Measurements from ENCODE around the gene CDKN2D. TPM values are rescaled to one million over a fixed set of nuclear protein-coding genes. Genes with fewer than 3 reads are reported as not detected.
A peak's percentile ranks its signal among the peaks of the same experiment; 100 is the strongest.

Gene CDKN2D
- total and polyA plus RNA-seq, 2 experiments from 2014 or later, result 7.8 to 10.7 TPM

- WGBS, 2 experiments (ENCODE audit: low coverage in 1 of 2, low lambda C conversion rate in 2 of 2, missing lambda C conversion rate in 2 of 2), result 31 to 38% methylated on average over 10 of the region's 10 CpGs
- Histone ChIP-seq H3K4me3 (peak overlapping the region; percentile 65), H3K27ac (no peak overlapping the region), H3K9ac (peak overlapping the region; percentile 53; the same call in 1 of the 2 replicates), H3F3A (ENCODE audit: insufficient read depth) (0 out of 2 replicates have a peak, but pooled peaks cover 3% of the 10 kb centered on the region), H3K4me2 (ENCODE audit: unreplicated experiment) (peak overlapping the region; percentile 65), H3K36me3 (ENCODE audit: low read depth) (no peaks in the 10 kb centered on the region), H2AFZ (peak overlapping the region; percentile 78), H3K9me2 (ENCODE audit: insufficient read depth) (no peaks in the 10 kb centered on the region), H3K4me1 (ENCODE audit: insufficient read depth) (no peaks in the 10 kb centered on the region), H3K79me2 (ENCODE audit: insufficient read depth) (no peaks in the 10 kb centered on the region), H3K27me3 (replicated peaks; ENCODE audit: insufficient read depth) (peaks cover 12% of the 10 kb centered on the region), H3K9me3 (ENCODE audit: low read depth) (no peaks in the 10 kb centered on the region), H4K20me1 (ENCODE audit: insufficient read depth) (no peaks in the 10 kb centered on the region)
- DNase-seq, result peak; percentile 48
- TF ChIP-seq EZH2phosphoT487 (IDR thresholded peaks at IDR 0.05; ENCODE audit: insufficient read depth, low read depth) (no peak), EZH2 (IDR thresholded peaks at IDR 0.05; ENCODE audit: insufficient read depth, poor library complexity, severe bottlenecking) (no peak)
- in situ Hi-C loops (cut with MboI), result no loop called here
Measured at GRCh38 chr19:10516671-10517286, 52.0 kb downstream of the CDKN2D start.

MicroRNAs encoded within 50 kb of the gene (microRNA counts, 767-probe panel; counts per million panel counts)
- microRNA hsa-miR-1238, result 447 counts per million, percentile 86 among the panel's probes with 10 or more counts

Small RNA genes within 50 kb of the gene (microRNA-seq; reads per million reads assigned to microRNA genes)
- not detected for gene MIR1238 (ENCODE audit: borderline number of aligned reads)

Small RNA genes within 50 kb of the gene (small RNA-seq; reads per million reads assigned to genes)
- gene MIR1238 (ENCODE audit: low read depth, low replicate concordance), result not detected
- not detected for gene RNU7-140P (ENCODE audit: low read depth, low replicate concordance)

Other genes starting within 250 kb of the CDKN2D start
- 23.0 and 27.1 TPM in 2 replicates for gene RAVER1, start 235.4 kb downstream of the CDKN2D start, total RNA-seq (2014; rRNA removed; shearing (Covaris generic))
- 28.7 and 29.2 TPM in 2 replicates for gene RAVER1, start 235.4 kb downstream of the CDKN2D start, polyA plus RNA-seq (2016; fragmentation: Nextera tagmentation; extraction: Ambion mirVana)
- gene ICAM3, start 229.4 kb downstream of the CDKN2D start, total RNA-seq (2014; rRNA removed; shearing (Covaris generic)), result 3.4 and 8.6 TPM in 2 replicates
- gene ICAM3, start 229.4 kb downstream of the CDKN2D start, polyA plus RNA-seq (2016; fragmentation: Nextera tagmentation; extraction: Ambion mirVana), result 23.1 and 23.4 TPM in 2 replicates
- 64.1 and 85.5 TPM in 2 replicates for gene TYK2, start 188.4 kb downstream of the CDKN2D start, total RNA-seq (2014; rRNA removed; shearing (Covaris generic))
- gene TYK2, start 188.4 kb downstream of the CDKN2D start, polyA plus RNA-seq (2016; fragmentation: Nextera tagmentation; extraction: Ambion mirVana), result 54.3 and 60.4 TPM in 2 replicates
- gene CDC37, start 165.4 kb downstream of the CDKN2D start, total RNA-seq (2014; rRNA removed; shearing (Covaris generic)), result 268 and 301 TPM in 2 replicates
- 288 and 291 TPM in 2 replicates for gene CDC37, start 165.4 kb downstream of the CDKN2D start, polyA plus RNA-seq (2016; fragmentation: Nextera tagmentation; extraction: Ambion mirVana)
- 2.4 and 4.7 TPM in 2 replicates for gene PDE4A, start 148.4 kb downstream of the CDKN2D start, total RNA-seq (2014; rRNA removed; shearing (Covaris generic))
- gene PDE4A, start 148.4 kb downstream of the CDKN2D start, polyA plus RNA-seq (2016; fragmentation: Nextera tagmentation; extraction: Ambion mirVana), result 15.9 and 17.4 TPM in 2 replicates
- gene KEAP1, start 65.6 kb downstream of the CDKN2D start, total RNA-seq (2014; rRNA removed; shearing (Covaris generic)), result 93.2 and 99.5 TPM in 2 replicates
- gene KEAP1, start 65.6 kb downstream of the CDKN2D start, polyA plus RNA-seq (2016; fragmentation: Nextera tagmentation; extraction: Ambion mirVana), result 74.4 and 81.5 TPM in 2 replicates
- gene S1PR5, start 51.5 kb downstream of the CDKN2D start, total RNA-seq (2014; rRNA removed; shearing (Covaris generic)), result 1.8 and 3.3 TPM in 2 replicates
- 1.2 and 1.6 TPM in 2 replicates for gene S1PR5, start 51.5 kb downstream of the CDKN2D start, polyA plus RNA-seq (2016; fragmentation: Nextera tagmentation; extraction: Ambion mirVana)
- gene ATG4D, start 25.1 kb downstream of the CDKN2D start, total RNA-seq (2014; rRNA removed; shearing (Covaris generic)), result 12.4 and 18.0 TPM in 2 replicates
- 6.2 and 6.3 TPM in 2 replicates for gene ATG4D, start 25.1 kb downstream of the CDKN2D start, polyA plus RNA-seq (2016; fragmentation: Nextera tagmentation; extraction: Ambion mirVana)
- gene KRI1, start 3.0 kb downstream of the CDKN2D start, total RNA-seq (2014; rRNA removed; shearing (Covaris generic)), result 10.5 and 11.3 TPM in 2 replicates
- gene KRI1, start 3.0 kb downstream of the CDKN2D start, polyA plus RNA-seq (2016; fragmentation: Nextera tagmentation; extraction: Ambion mirVana), result 14.9 and 15.1 TPM in 2 replicates
- gene AP1M2, start 18.3 kb upstream of the CDKN2D start, total RNA-seq (2014; rRNA removed; shearing (Covaris generic)), result not detected in 2 replicates
- gene AP1M2, start 18.3 kb upstream of the CDKN2D start, polyA plus RNA-seq (2016; fragmentation: Nextera tagmentation; extraction: Ambion mirVana), result not detected in 2 replicates
- 17.4 and 41.1 TPM in 2 replicates for gene SLC44A2, start 56.6 kb upstream of the CDKN2D start, total RNA-seq (2014; rRNA removed; shearing (Covaris generic))
- 44.5 and 48.6 TPM in 2 replicates for gene SLC44A2, start 56.6 kb upstream of the CDKN2D start, polyA plus RNA-seq (2016; fragmentation: Nextera tagmentation; extraction: Ambion mirVana)
- 75.5 and 93.2 TPM in 2 replicates for gene ILF3, start 85.4 kb upstream of the CDKN2D start, total RNA-seq (2014; rRNA removed; shearing (Covaris generic))
- 80.1 and 81.6 TPM in 2 replicates for gene ILF3, start 85.4 kb upstream of the CDKN2D start, polyA plus RNA-seq (2016; fragmentation: Nextera tagmentation; extraction: Ambion mirVana)
- gene QTRT1, start 132.5 kb upstream of the CDKN2D start, total RNA-seq (2014; rRNA removed; shearing (Covaris generic)), result 33.2 and 42.2 TPM in 2 replicates
- gene QTRT1, start 132.5 kb upstream of the CDKN2D start, polyA plus RNA-seq (2016; fragmentation: Nextera tagmentation; extraction: Ambion mirVana), result 42.7 and 49.0 TPM in 2 replicates
- gene DNM2, start 149.1 kb upstream of the CDKN2D start, total RNA-seq (2014; rRNA removed; shearing (Covaris generic)), result 47.2 and 48.9 TPM in 2 replicates
- 58.7 and 60.5 TPM in 2 replicates for gene DNM2, start 149.1 kb upstream of the CDKN2D start, polyA plus RNA-seq (2016; fragmentation: Nextera tagmentation; extraction: Ambion mirVana)